H1 (cell line): ENCODE data around the gene SPEF2.

Experiments used
- CEBPB ChIP-seq: IDR thresholded peaks from 2 replicates; pipeline ENCODE4 v1.6.1; 2012; ENCODE audit warnings: low read depth, low read length
- CTCF ChIP-seq, 3 experiments: IDR thresholded peaks; 1 replicate in 2 of 3; 2 replicates in 1 of 3; pipeline versions ENCODE4 v1.5.1 to v1.6.1; 2011; ENCODE audit warnings: low read length in 3 of 3, mild to moderate bottlenecking in 3 of 3, inconsistent platforms in 2 of 3, low read depth in 1 of 3, moderate library complexity in 1 of 3; ENCODE audit not compliant: insufficient read depth in 1 of 3; ENCODE audit errors: control extremely low read depth in 1 of 3
- TAF1 ChIP-seq: IDR thresholded peaks from 2 replicates; pipeline ENCODE4 v1.6.1; 2011; ENCODE audit warnings: mild to moderate bottlenecking, low read depth, low read length
- ZNF274 ChIP-seq: IDR thresholded peaks from 2 replicates; pipeline ENCODE4 v1.7.0; 2012; ENCODE audit warnings: low read length, borderline replicate concordance; ENCODE audit errors: extremely low read depth

GRCh38 chr5:35675392-35675791 lies 57.7 kb downstream of the SPEF2 start:
- no peak for TF ChIP-seq ZNF274
- TF ChIP-seq CTCF (IDR thresholded peaks at IDR 0.05; ENCODE audit: control extremely low read depth in 1 of 3, insufficient read depth in 1 of 3, low read depth in 1 of 3, low read length in 3 of 3), result no peak
- no peak for TF ChIP-seq TAF1
- TF ChIP-seq CEBPB, result peak; percentile 71; the same call in 1 of the 2 replicates
